ENCODE results near the gene TAF9B.
"Not testable (repeated sequence)": the region's sequence is repeated elsewhere in the genome, so short reads cannot be mapped to it uniquely, and the experiment has no call there.

Gene TAF9B

GRCh38 chrX:78111140-78111931, 28.1 kb downstream of the TAF9B start:
- no peak for DNase-seq

GRCh38 chrX:78109458-78109857, 30.0 kb downstream of the TAF9B start:
- DNase-seq: no peak

GRCh38 chrX:78106651-78106986, 32.8 kb downstream of the TAF9B start:
- no peak for DNase-seq

- no peak for DNase-seq
Observed at GRCh38 chrX:78105944-78106650, 33.4 kb downstream of the TAF9B start.

GRCh38 chrX:78104447-78105176, 34.8 kb downstream of the TAF9B start:
- DNase-seq: no peak

GRCh38 chrX:78103623-78104446, 35.6 kb downstream of the TAF9B start, which contains the start of gene PGK1:
Gene PGK1, plus strand, starts transcription at chrX:78104248. Its CDS starts 93 bp downstream, at chrX:78104341.
- DNase-seq: peak; percentile 88

GRCh38 chrX:78103001-78103622, 36.3 kb downstream of the TAF9B start:
- no peak for DNase-seq

GRCh38 chrX:78102091-78102490, 37.4 kb downstream of the TAF9B start:
- DNase-seq: no peak

GRCh38 chrX:78098108-78098507, 41.3 kb downstream of the TAF9B start:
- no peak for DNase-seq

GRCh38 chrX:78092296-78092695, 47.2 kb downstream of the TAF9B start:
- DNase-seq: no peak

GRCh38 chrX:78081413-78081812, 58.0 kb downstream of the TAF9B start:
- DNase-seq: not testable (repeated sequence)

Data from NCI-H1694 treated with DMSO at 0.1 percent for 48 hours (cell line).